Breast epithelium (tissue), 3 donors: ENCODE measurements around the gene NR6A1.

Experiments
- POLR2A ChIP-seq: fragments of 450-650 bp; IDR thresholded peaks from one replicate; pipeline ENCODE4 v1.6.1; 2016; ENCODE audit warnings: antibody characterized with exemption, mild to moderate bottlenecking, moderate library complexity
- TF ChIP-seq, protein P1 (sequence below), 3 donors: fragments of 450-650 bp; IDR thresholded peaks; one replicate each; pipeline ENCODE4 v1.5.1; 2016 to 2017; ENCODE audit warnings: antibody characterized with exemption in 3 of 3, mild to moderate bottlenecking in 3 of 3, moderate library complexity in 3 of 3

DNA sequence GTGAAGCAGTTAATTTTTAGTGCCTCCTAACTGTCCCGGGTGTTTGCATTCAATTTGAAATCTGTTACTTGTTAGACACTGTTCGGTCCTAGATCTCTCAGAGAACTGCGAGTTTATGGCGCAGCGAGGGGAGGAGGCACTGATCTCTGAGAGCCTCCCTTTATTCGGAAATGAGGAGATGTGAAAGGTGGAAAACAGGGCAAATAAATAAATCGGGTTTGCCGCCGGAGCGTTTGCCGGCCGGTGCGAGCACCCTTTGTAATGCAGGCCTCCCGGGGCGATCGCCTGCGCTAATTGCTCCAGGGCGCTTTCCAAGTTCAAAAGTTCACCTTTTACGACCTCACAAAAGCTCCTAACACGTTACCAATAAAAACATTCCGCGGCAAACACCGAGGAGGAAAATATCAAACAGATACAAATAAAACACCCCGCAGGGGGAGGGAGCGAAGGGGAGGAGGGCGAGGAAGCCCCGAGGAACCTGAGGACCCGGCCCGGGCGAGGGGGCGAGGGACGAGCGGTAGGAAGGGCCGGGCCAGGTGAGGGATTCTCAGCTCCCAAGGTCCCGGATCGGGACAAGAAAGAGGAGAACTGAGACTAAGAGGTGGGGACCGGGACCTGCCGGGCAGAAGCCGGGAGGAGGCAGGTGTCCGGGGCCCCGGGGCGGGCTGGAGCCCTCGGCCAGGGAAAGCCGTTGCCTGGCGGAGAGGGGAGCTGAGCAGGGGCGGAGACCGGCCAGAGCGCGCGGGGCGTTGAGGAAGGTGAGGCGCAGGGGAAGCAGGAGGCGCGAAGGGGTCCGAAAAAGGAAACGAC is 1.4 kb downstream of the NR6A1 start:
- no peak for TF ChIP-seq POLR2A
- TF ChIP-seq, protein P1, sequence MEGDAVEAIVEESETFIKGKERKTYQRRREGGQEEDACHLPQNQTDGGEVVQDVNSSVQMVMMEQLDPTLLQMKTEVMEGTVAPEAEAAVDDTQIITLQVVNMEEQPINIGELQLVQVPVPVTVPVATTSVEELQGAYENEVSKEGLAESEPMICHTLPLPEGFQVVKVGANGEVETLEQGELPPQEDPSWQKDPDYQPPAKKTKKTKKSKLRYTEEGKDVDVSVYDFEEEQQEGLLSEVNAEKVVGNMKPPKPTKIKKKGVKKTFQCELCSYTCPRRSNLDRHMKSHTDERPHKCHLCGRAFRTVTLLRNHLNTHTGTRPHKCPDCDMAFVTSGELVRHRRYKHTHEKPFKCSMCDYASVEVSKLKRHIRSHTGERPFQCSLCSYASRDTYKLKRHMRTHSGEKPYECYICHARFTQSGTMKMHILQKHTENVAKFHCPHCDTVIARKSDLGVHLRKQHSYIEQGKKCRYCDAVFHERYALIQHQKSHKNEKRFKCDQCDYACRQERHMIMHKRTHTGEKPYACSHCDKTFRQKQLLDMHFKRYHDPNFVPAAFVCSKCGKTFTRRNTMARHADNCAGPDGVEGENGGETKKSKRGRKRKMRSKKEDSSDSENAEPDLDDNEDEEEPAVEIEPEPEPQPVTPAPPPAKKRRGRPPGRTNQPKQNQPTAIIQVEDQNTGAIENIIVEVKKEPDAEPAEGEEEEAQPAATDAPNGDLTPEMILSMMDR (IDR thresholded peaks at IDR 0.05): no peak
